Vagina (tissue), 2 donors: ENCODE data around the gene BLOC1S4.
A peak's percentile ranks its signal among the peaks of the same experiment; 100 is the strongest.

ENCODE experiments used
- POLR2A ChIP-seq, 2 donors: fragments of 450-650 bp; IDR thresholded peaks; one replicate each; pipeline ENCODE4 v1.6.1; 2017; ENCODE audit warnings: antibody characterized with exemption in 2 of 2, mild to moderate bottlenecking in 2 of 2, moderate library complexity in 2 of 2
- POLR2AphosphoS5 ChIP-seq, 2 donors: sonication (generic); formaldehyde crosslinking; IDR thresholded peaks; one replicate each; pipeline ENCODE4 v1.9.0; 2017; ENCODE audit warnings: antibody characterized with exemption in 2 of 2, mild to moderate bottlenecking in 2 of 2, low read depth in 1 of 2; ENCODE audit not compliant: insufficient read depth in 1 of 2
- TF ChIP-seq, protein P1 (sequence below), 3 experiments: fragments of 450-650 bp in 2 of 3; fragments of 200-600 bp in 1 of 3; sonication (generic) in 1 of 3; IDR thresholded peaks; one replicate each; pipeline ENCODE4 v1.5.1; 2017 to 2019; ENCODE audit warnings: antibody characterized with exemption in 3 of 3, mild to moderate bottlenecking in 2 of 3, moderate library complexity in 2 of 3

DNA sequence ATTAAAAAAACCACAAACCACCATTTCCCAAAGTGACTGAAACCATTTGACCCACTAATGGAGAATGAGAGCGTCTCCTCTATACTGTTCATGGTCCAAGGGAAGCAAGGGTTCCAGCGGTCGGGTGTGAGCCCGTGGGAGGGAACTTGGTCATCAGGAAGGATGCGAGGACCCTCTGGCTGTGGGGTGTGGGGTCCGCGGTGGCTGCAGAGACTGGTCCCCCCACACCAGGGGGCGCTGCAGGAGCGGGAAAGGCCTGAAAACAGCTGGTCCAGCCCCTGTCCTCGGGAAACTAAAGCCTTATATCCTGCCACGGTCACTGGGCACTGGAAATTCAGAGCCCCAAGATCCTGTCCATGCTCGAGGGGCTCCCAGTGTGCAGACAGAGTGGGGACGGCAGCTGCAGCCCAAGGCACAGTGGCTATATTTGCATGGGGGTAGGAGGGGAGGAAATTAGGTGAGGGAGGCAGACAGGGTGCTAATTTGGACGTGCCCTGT, 4.3 kb downstream of the BLOC1S4 start:
- no peak for TF ChIP-seq POLR2A (IDR thresholded peaks at IDR 0.05)
- TF ChIP-seq, protein P1, sequence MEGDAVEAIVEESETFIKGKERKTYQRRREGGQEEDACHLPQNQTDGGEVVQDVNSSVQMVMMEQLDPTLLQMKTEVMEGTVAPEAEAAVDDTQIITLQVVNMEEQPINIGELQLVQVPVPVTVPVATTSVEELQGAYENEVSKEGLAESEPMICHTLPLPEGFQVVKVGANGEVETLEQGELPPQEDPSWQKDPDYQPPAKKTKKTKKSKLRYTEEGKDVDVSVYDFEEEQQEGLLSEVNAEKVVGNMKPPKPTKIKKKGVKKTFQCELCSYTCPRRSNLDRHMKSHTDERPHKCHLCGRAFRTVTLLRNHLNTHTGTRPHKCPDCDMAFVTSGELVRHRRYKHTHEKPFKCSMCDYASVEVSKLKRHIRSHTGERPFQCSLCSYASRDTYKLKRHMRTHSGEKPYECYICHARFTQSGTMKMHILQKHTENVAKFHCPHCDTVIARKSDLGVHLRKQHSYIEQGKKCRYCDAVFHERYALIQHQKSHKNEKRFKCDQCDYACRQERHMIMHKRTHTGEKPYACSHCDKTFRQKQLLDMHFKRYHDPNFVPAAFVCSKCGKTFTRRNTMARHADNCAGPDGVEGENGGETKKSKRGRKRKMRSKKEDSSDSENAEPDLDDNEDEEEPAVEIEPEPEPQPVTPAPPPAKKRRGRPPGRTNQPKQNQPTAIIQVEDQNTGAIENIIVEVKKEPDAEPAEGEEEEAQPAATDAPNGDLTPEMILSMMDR (IDR thresholded peaks at IDR 0.05): peak; percentile 94 to 99 (median 97)
- TF ChIP-seq POLR2AphosphoS5 (IDR thresholded peaks at IDR 0.05; ENCODE audit: insufficient read depth in 1 of 2, low read depth in 1 of 2): no peak
